Measurements from ENCODE around the gene SRPK2.
"Not testable (repeated sequence)": the region's sequence is repeated elsewhere in the genome, so short reads cannot be mapped to it uniquely, and the experiment has no call there.

Gene SRPK2

GRCh38 chr7:105196473-105196872 is 192.2 kb downstream of the SRPK2 start:
- Histone ChIP-seq H3K4me1 (peaks cover 6% of the 10 kb centered on the region; the same call in 1 of the 2 replicates), H3K9me3 (no peaks in the 10 kb centered on the region), H3K36me3 (no peaks in the 10 kb centered on the region; the same call in 1 of the 2 replicates), H3K4me3 (ENCODE audit: low read depth, low read length) (no peak overlapping the region), H3K27me3 (no peaks in the 10 kb centered on the region)
- TF ChIP-seq CTCF (IDR thresholded peaks at IDR 0.05; ENCODE audit: low read depth, low read length): no peak
- DNase-seq: no peak

GRCh38 chr7:105195891-105196290 is 192.8 kb downstream of the SRPK2 start:
- DNase-seq: no peak
- Histone ChIP-seq H3K9me3 (no peaks in the 10 kb centered on the region), H3K4me1 (peaks cover 6% of the 10 kb centered on the region; the same call in 1 of the 2 replicates), H3K27me3 (no peaks in the 10 kb centered on the region), H3K4me3 (ENCODE audit: low read depth, low read length) (no peak overlapping the region), H3K36me3 (no peaks in the 10 kb centered on the region; the same call in 1 of the 2 replicates)
- TF ChIP-seq CTCF (IDR thresholded peaks at IDR 0.05; ENCODE audit: low read depth, low read length): no peak

GRCh38 chr7:105194959-105195358 is 193.8 kb downstream of the SRPK2 start:
- not testable (repeated sequence) for DNase-seq; H3K4me3 ChIP-seq (ENCODE audit: low read depth, low read length); H3K27me3 ChIP-seq; H3K9me3 ChIP-seq; H3K36me3 ChIP-seq; H3K4me1 ChIP-seq

GRCh38 chr7:105191331-105191730 is 197.4 kb downstream of the SRPK2 start:
- H3K36me3 ChIP-seq: no peaks in the 10 kb centered on the region
- no peaks in the 10 kb centered on the region for H3K4me1 ChIP-seq
- DNase-seq: no peak
- TF ChIP-seq CTCF (IDR thresholded peaks at IDR 0.05; ENCODE audit: low read depth, low read length): no peak
- H3K27me3 ChIP-seq: no peaks in the 10 kb centered on the region
- H3K9me3 ChIP-seq: no peaks in the 10 kb centered on the region
- H3K4me3 ChIP-seq (ENCODE audit: low read depth, low read length): no peak overlapping the region

- no peaks in the 10 kb centered on the region for H3K4me1 ChIP-seq
- no peak for DNase-seq
- no peak for TF ChIP-seq CTCF (IDR thresholded peaks at IDR 0.05; ENCODE audit: low read depth, low read length)
- H3K4me3 ChIP-seq (ENCODE audit: low read depth, low read length): no peak overlapping the region
- no peaks in the 10 kb centered on the region for H3K36me3 ChIP-seq
- no peaks in the 10 kb centered on the region for H3K9me3 ChIP-seq
- H3K27me3 ChIP-seq: no peaks in the 10 kb centered on the region
Measured at GRCh38 chr7:105189859-105190492, 198.7 kb downstream of the SRPK2 start.

GRCh38 chr7:105188201-105188600 is 200.5 kb downstream of the SRPK2 start:
- Histone ChIP-seq H3K27me3 (no peaks in the 10 kb centered on the region), H3K36me3 (no peaks in the 10 kb centered on the region), H3K4me1 (no peaks in the 10 kb centered on the region), H3K4me3 (ENCODE audit: low read depth, low read length) (no peak overlapping the region), H3K9me3 (no peaks in the 10 kb centered on the region)
- no peak for TF ChIP-seq CTCF (IDR thresholded peaks at IDR 0.05; ENCODE audit: low read depth, low read length)
- no peak for DNase-seq
